Activated B cell treated with CpG ODN at 0.5 μM for 24 hours (primary cell): ENCODE results near the gene TBC1D8. TPM values are rescaled to one million over a fixed set of nuclear protein-coding genes. Genes with fewer than 3 reads are reported as not detected.

Source experiments
- ATAC-seq: fragments of 200-7000 bp; cut with Tn5 transposase; one replicate; pipeline ENCODE4 v1.10.0; 2021; ENCODE audit warnings: low read depth, mild to moderate bottlenecking, moderate library complexity
- CTCF ChIA-PET: fragments of 350-600 bp; sonication (Branson Sonifier 250); formaldehyde crosslinking; loops from one replicate; lab custom pipeline; 2021; ENCODE audit warnings: antibody characterized with exemption; lab: Charles Lee
- POLR2A ChIA-PET: fragments of 350-600 bp; sonication (Branson Sonifier 250); formaldehyde crosslinking; loops from one replicate; lab custom pipeline; 2021; ENCODE audit warnings: antibody characterized with exemption; lab: Charles Lee
- DNase-seq: peaks from one replicate; pipeline ENCODE4 v3.0.0; 2022
- H3K27ac Mint-ChIP-seq: one replicate; pipeline ENCODE4 v1.8.0; 2020; ENCODE audit warnings: mixed read lengths
- H3K27me3 Mint-ChIP-seq: one replicate; pipeline ENCODE4 v1.8.0; 2021; ENCODE audit warnings: mixed read lengths
- H3K36me3 Mint-ChIP-seq: one replicate; pipeline ENCODE4 v1.8.0; 2021; ENCODE audit warnings: low read depth, mixed read lengths
- H3K4me1 Mint-ChIP-seq: one replicate; pipeline ENCODE4 v1.8.0; 2021; ENCODE audit warnings: mixed read lengths
- H3K4me3 Mint-ChIP-seq: one replicate; pipeline ENCODE4 v1.8.0; 2020; ENCODE audit warnings: mild to moderate bottlenecking, mixed read lengths
- H3K9me3 Mint-ChIP-seq: one replicate; pipeline ENCODE4 v1.8.0; 2020; ENCODE audit warnings: mixed read lengths
- intact Hi-C: fragments of 100-400 bp; cut with micrococcal nuclease; formaldehyde crosslinking; loops from one replicate; pipeline ENCODE4 v1.15.1; 2024
- total RNA-seq: library from RNA; stranded (reverse); gene quantifications from 2 replicates; pipeline ENCODE4 v1.2.3, GENCODE V29; 2022
- TF ChIP-seq, protein P1 (sequence below): fragments of 200-600 bp; IDR thresholded peaks from one replicate; pipeline ENCODE4 v1.8.0; 2022; ENCODE audit warnings: antibody characterized with exemption, mild to moderate bottlenecking

TBC1D8 gene
- total RNA-seq, 1 donor from 2014 or later, result 4.7 TPM

DNA sequence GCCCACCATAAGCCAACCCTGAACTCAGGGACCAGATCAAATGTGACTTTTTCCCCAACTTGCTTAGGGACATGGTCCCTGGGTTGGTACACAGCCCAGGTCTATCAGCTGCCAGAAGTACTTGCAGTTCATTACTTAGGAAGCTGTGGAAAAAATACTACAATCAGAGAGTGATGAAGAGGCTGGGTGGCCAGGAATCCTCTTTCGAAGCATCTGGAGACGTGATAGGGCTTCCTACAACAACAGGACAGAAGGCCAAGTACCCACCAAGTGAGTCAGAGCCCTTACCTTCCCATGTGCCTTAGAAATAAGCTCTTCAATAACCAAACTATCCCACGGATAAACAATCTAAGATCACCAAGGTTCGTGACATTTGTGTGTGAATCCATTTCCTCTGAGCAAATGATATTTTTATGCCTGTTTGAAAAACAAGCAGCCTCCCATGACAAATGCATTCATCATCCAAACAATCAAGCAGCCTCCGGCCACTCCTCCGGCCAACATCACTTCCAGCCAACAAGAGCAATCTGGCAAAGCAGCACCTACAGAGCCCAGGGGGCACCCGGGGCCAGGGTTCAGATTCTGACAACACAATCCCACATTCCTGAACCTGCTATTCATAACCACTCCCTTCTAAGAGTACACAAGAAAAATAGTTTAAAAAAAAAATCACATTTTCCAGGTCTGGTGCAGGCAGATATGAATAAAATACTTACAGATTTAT, 26.4 kb downstream of the TBC1D8 start:
- Mint-ChIP-seq H3K4me1 (no peaks in the 10 kb centered on the region), H3K36me3 (no peaks in the 10 kb centered on the region), H3K27ac (no peak overlapping the region), H3K9me3 (no peaks in the 10 kb centered on the region), H3K4me3 (no peak overlapping the region), H3K27me3 (peaks cover 12% of the 10 kb centered on the region)
- ATAC-seq (no peak), DNase-seq (no peak)
- ChIA-PET POLR2A (interaction anchor here (0.6 kb wide), 1 partner anchor 56 kb away, joined by 3 read pairs; no protein-coding TSS in a partner anchor), CTCF (no interaction called here)
- intact Hi-C loops, result no loop called here
- TF ChIP-seq, protein P1, sequence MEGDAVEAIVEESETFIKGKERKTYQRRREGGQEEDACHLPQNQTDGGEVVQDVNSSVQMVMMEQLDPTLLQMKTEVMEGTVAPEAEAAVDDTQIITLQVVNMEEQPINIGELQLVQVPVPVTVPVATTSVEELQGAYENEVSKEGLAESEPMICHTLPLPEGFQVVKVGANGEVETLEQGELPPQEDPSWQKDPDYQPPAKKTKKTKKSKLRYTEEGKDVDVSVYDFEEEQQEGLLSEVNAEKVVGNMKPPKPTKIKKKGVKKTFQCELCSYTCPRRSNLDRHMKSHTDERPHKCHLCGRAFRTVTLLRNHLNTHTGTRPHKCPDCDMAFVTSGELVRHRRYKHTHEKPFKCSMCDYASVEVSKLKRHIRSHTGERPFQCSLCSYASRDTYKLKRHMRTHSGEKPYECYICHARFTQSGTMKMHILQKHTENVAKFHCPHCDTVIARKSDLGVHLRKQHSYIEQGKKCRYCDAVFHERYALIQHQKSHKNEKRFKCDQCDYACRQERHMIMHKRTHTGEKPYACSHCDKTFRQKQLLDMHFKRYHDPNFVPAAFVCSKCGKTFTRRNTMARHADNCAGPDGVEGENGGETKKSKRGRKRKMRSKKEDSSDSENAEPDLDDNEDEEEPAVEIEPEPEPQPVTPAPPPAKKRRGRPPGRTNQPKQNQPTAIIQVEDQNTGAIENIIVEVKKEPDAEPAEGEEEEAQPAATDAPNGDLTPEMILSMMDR, result no peak

DNA sequence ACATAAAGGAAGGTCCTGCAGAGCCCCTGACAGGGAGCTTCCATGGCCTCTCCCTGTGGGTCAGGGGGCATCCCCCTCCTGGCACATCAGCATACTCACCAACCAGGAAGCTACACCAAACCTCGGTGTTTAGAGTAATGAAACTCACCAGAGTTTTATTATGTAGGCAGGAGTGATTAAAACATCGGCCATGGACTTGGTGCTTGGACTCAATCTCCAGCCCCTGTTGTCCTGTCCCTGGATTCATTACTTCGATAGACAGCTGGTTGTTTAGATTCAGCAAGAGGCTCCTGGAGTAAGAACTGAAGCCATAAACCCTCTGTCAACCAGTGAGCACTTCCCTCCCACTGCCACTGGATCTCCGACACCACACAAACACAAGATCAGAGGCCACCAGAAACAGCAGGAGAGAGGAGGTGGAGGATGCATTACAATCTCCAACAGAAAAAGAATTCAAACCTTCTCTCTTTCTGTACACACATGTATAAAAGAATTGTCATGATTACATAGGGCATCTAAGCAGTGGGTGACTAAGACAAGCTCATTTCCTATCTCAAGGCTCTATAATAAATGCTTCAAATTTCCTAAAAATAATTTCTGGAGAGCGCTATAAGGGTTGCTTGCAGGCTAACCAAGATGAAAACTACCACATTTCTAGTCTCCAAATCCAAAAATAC, 27.2 kb downstream of the TBC1D8 start:
- TF ChIP-seq, protein P1, result no peak
- CTCF ChIA-PET, result no interaction called here
- Mint-ChIP-seq H3K27ac (no peak overlapping the region), H3K27me3 (peaks cover 20% of the 10 kb centered on the region), H3K9me3 (no peaks in the 10 kb centered on the region), H3K4me1 (no peaks in the 10 kb centered on the region), H3K4me3 (no peak overlapping the region), H3K36me3 (no peaks in the 10 kb centered on the region)
- intact Hi-C loops, result no loop called here
- no peak for ATAC-seq
- POLR2A ChIA-PET, result no interaction called here
- DNase-seq, result no peak

DNA sequence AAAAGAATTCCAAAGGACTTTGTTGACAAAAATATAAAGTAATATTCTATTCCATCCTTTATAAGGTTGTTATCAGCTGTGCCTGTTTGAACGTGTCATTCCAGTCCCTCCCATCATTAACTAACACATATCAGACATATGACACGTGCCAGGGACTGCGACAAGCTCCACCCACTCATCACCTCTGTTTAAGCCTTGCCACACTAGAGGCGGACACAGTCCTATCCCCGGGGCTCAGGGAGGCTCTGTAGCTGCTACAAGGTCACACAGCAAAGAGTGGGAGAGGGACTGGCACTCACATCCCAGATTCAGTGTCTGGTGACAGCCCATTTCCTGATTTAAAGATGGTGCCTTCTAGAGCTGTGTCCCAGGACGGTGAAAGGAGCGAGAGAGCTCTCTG, 30.0 kb downstream of the TBC1D8 start:
- H3K27me3 Mint-ChIP-seq, result peaks cover 13% of the 10 kb centered on the region
- POLR2A ChIA-PET, result no interaction called here
- intact Hi-C loops, result no loop called here
- no peaks in the 10 kb centered on the region for H3K4me1 Mint-ChIP-seq
- H3K9me3 Mint-ChIP-seq, result no peaks in the 10 kb centered on the region
- ATAC-seq (no peak), DNase-seq (no peak)
- no peaks in the 10 kb centered on the region for H3K36me3 Mint-ChIP-seq
- no peak overlapping the region for H3K27ac Mint-ChIP-seq
- H3K4me3 Mint-ChIP-seq, result no peak overlapping the region
- TF ChIP-seq, protein P1, result no peak
- CTCF ChIA-PET, result no interaction called here

DNA sequence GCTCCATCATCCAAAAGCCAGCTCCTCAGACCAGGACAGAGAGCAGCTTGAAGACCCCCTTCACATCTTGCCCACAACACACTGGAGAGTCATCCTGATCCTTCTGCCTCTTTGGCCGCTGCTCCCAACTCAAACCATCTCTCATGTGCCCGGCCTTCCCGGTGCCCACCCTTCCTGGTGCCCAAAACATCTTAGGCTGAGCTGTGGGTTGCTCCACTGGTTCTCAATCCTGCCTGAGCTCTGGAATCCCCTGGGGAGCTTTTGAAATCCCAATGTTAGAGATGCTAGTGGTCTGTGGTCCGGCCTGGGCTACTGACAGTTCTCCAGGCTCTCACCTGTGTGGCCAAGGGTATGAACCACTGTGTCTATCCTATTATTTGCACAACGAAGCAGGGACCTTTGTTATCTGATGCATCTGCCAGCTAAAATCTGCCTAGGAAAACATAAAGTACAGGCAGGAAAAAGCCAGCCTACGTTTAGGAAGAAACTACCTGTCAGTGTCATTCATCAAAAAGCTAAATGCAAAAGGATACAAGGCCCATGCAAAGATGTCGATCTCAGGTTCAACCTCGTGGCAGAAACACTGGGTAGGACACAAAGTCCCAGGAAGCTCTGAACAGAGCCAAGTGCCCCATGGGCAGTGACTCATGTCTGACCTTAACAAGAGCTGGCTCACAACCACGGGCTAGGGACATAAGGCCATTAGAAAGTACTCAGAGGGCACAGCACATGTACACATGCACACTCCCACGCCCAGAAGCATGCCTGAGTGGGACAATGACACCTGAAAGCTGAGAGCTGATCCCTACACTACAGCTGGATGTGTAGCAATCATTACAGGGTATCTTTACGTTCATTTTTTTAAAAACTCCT, 30.8 kb downstream of the TBC1D8 start:
- H3K36me3 Mint-ChIP-seq, result no peaks in the 10 kb centered on the region
- DNase-seq (no peak), ATAC-seq (no peak)
- CTCF ChIA-PET, result no interaction called here
- TF ChIP-seq, protein P1, result no peak
- intact Hi-C loops, result no loop called here
- H3K4me1 Mint-ChIP-seq, result no peaks in the 10 kb centered on the region
- H3K4me3 Mint-ChIP-seq, result no peak overlapping the region
- POLR2A ChIA-PET, result no interaction called here
- peaks cover 11% of the 10 kb centered on the region for H3K27me3 Mint-ChIP-seq
- H3K9me3 Mint-ChIP-seq, result no peaks in the 10 kb centered on the region
- H3K27ac Mint-ChIP-seq, result no peak overlapping the region

DNA sequence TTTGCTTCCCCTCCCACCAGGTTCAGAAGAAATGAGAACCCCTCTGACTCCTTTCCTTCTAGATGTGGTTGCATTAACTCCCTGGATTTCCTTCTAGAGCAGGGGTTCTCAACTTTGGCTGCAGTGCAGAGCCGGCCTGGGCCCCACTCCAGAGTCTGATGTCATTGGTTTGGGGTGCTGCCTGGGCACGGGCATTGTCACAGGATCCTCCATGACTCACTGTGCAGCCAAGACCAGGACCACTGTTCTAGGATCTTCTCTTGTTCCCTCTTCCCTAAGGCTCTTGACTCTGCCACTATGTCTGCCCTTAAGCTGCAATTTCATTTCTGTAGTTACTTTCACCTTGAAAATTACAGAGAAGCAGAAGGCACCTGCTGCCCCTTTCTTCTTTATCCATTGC, 31.8 kb downstream of the TBC1D8 start:
- ATAC-seq (no peak), DNase-seq (no peak)
- CTCF ChIA-PET, result no interaction called here
- no peak overlapping the region for H3K27ac Mint-ChIP-seq
- POLR2A ChIA-PET, result no interaction called here
- H3K4me3 Mint-ChIP-seq, result no peak overlapping the region
- H3K9me3 Mint-ChIP-seq, result no peaks in the 10 kb centered on the region
- peaks cover 7% of the 10 kb centered on the region for H3K4me1 Mint-ChIP-seq
- H3K27me3 Mint-ChIP-seq, result peaks cover 10% of the 10 kb centered on the region
- TF ChIP-seq, protein P1, result no peak
- no peaks in the 10 kb centered on the region for H3K36me3 Mint-ChIP-seq
- intact Hi-C loops, result no loop called here
